Fibroblast of the aortic adventitia (primary cell): Measurements from ENCODE around the gene KRTAP13-3. TPM values are rescaled to one million over a fixed set of nuclear protein-coding genes. Genes with fewer than 3 reads are reported as not detected.

Source experiments
- DNase-seq: peaks from one replicate; pipeline ENCODE4 v3.0.0-alpha.2; 2010; ENCODE audit warnings: low read depth
- H3K4me3 ChIP-seq: 2 replicates; pipeline ENCODE4 v1.5.1; 2011; ENCODE audit warnings: low read depth, mild to moderate bottlenecking, control low read depth, low read length, moderate library complexity
- total RNA-seq: library from RNA; depleted of rRNA; stranded (reverse); fragments of >200 nt; gene quantifications from 2 replicates; pipeline ENCODE4 v1.2.3, GENCODE V29; 2012; ENCODE audit warnings: low replicate concordance
- TF ChIP-seq, protein P1 (sequence below): IDR thresholded peaks from 2 replicates; pipeline ENCODE4 v1.5.1; 2011; ENCODE audit warnings: mild to moderate bottlenecking, low read length, control low read depth, inconsistent platforms; ENCODE audit not compliant: insufficient read depth

Gene KRTAP13-3, protein sequence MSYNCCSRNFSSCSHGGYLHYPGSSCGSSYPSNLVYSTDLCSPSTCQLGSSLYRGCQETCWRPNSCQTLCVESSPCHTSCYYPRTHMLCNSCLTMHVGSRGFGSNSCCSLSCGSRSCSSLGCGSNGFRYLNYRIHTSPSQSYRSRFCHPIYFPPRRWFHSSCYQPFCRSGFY
- not detected in 2 replicates for total RNA-seq

DNA sequence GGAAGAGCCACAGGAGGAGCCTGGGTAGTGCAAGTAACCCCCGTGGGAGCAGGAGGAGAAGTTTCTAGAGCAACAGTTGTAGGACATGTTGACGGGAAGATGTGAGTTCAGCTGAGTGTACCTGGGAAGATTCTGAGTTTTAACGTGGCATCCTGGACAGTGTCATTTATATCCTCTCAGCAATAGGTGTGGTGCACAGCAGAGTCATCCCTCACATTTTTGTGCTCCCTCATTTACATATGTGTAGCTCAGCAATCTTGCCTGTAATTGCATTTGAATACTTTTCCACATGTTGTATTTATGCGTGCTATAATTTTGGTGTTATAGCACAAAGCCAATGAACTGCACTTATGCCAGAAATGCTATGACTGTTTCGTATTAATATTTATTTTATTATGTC, at the start of gene KRTAP13-3:
KRTAP13-3 (minus strand) TSS at position 101 of the 400 bp plus-strand sequence; CDS start at position 87, 14 bp downstream.
- TF ChIP-seq, protein P1, sequence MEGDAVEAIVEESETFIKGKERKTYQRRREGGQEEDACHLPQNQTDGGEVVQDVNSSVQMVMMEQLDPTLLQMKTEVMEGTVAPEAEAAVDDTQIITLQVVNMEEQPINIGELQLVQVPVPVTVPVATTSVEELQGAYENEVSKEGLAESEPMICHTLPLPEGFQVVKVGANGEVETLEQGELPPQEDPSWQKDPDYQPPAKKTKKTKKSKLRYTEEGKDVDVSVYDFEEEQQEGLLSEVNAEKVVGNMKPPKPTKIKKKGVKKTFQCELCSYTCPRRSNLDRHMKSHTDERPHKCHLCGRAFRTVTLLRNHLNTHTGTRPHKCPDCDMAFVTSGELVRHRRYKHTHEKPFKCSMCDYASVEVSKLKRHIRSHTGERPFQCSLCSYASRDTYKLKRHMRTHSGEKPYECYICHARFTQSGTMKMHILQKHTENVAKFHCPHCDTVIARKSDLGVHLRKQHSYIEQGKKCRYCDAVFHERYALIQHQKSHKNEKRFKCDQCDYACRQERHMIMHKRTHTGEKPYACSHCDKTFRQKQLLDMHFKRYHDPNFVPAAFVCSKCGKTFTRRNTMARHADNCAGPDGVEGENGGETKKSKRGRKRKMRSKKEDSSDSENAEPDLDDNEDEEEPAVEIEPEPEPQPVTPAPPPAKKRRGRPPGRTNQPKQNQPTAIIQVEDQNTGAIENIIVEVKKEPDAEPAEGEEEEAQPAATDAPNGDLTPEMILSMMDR, result no peak
- no peak within 1 kb of the TSS for H3K4me3 ChIP-seq
- no peak for DNase-seq

- no peak for DNase-seq
- TF ChIP-seq, protein P1, result no peak
- no peak overlapping the region for H3K4me3 ChIP-seq
Observed at GRCh38 chr21:30468900-30469714, 43.4 kb upstream of the KRTAP13-3 start.

GRCh38 chr21:30463713-30464112, 38.0 kb upstream of the KRTAP13-3 start:
- H3K4me3 ChIP-seq, result no peak overlapping the region
- no peak for DNase-seq
- TF ChIP-seq, protein P1, result no peak

- no peak overlapping the region for H3K4me3 ChIP-seq
- TF ChIP-seq, protein P1, result no peak
- DNase-seq, result no peak
Observed at GRCh38 chr21:30448514-30448913, 22.8 kb upstream of the KRTAP13-3 start.

GRCh38 chr21:30447056-30447455, 21.3 kb upstream of the KRTAP13-3 start:
- no peak for DNase-seq
- TF ChIP-seq, protein P1, result no peak
- no peak overlapping the region for H3K4me3 ChIP-seq

- H3K4me3 ChIP-seq, result no peak overlapping the region
- TF ChIP-seq, protein P1, result no peak
- DNase-seq, result no peak
Observed at GRCh38 chr21:30444204-30444603, 18.5 kb upstream of the KRTAP13-3 start.
